Measurements from ENCODE around the gene NAP1L1.
"Not testable (repeated sequence)": the region's sequence is repeated elsewhere in the genome, so short reads cannot be mapped to it uniquely, and the experiment has no call there.

Gene NAP1L1

GRCh38 chr12:76020281-76020680 lies 64.2 kb downstream of the NAP1L1 start:
- no peak for DNase-seq

GRCh38 chr12:76018672-76019071 lies 65.8 kb downstream of the NAP1L1 start:
- no peak for DNase-seq

GRCh38 chr12:76018111-76018510 lies 66.4 kb downstream of the NAP1L1 start:
- no peak for DNase-seq

GRCh38 chr12:76014007-76014406 lies 70.5 kb downstream of the NAP1L1 start:
- no peak for DNase-seq

GRCh38 chr12:76013603-76014002 lies 70.9 kb downstream of the NAP1L1 start:
- no peak for DNase-seq

- DNase-seq: no peak
Observed at GRCh38 chr12:76012644-76013043, 71.8 kb downstream of the NAP1L1 start.

GRCh38 chr12:76010732-76011458 lies 73.6 kb downstream of the NAP1L1 start:
- no peak for DNase-seq

- DNase-seq: no peak
Observed at GRCh38 chr12:76008428-76008827, 76.1 kb downstream of the NAP1L1 start.

GRCh38 chr12:76007640-76008039 lies 76.8 kb downstream of the NAP1L1 start:
- no peak for DNase-seq

GRCh38 chr12:76006028-76006925 lies 78.2 kb downstream of the NAP1L1 start:
- no peak for DNase-seq

GRCh38 chr12:76003355-76003638 lies 81.2 kb downstream of the NAP1L1 start:
- no peak for DNase-seq

GRCh38 chr12:76002598-76003354 lies 81.7 kb downstream of the NAP1L1 start:
- no peak for DNase-seq

GRCh38 chr12:75998292-75999063 lies 86.0 kb downstream of the NAP1L1 start:
- no peak for DNase-seq

GRCh38 chr12:75997658-75998057 lies 86.8 kb downstream of the NAP1L1 start:
- no peak for DNase-seq

GRCh38 chr12:75996861-75997447 lies 87.5 kb downstream of the NAP1L1 start:
- DNase-seq: no peak

- DNase-seq: no peak
Observed at GRCh38 chr12:75995691-75996090, 88.8 kb downstream of the NAP1L1 start.

- DNase-seq: no peak
Observed at GRCh38 chr12:75994069-75994740, 90.3 kb downstream of the NAP1L1 start.

- DNase-seq: no peak
Observed at GRCh38 chr12:75991753-75992152, 92.7 kb downstream of the NAP1L1 start.

GRCh38 chr12:75990189-75990912 lies 94.1 kb downstream of the NAP1L1 start:
- no peak for DNase-seq

GRCh38 chr12:75987709-75988108 lies 96.8 kb downstream of the NAP1L1 start:
- DNase-seq: not testable (repeated sequence)

All from RPMI8226 (cell line).